Epithelial cell of proximal tubule (primary cell): ENCODE measurements around the gene SCNN1B. TPM values are rescaled to one million over a fixed set of nuclear protein-coding genes. Genes with fewer than 3 reads are reported as not detected.
"Not testable (repeated sequence)": the region's sequence is repeated elsewhere in the genome, so short reads cannot be mapped to it uniquely, and the experiment has no call there.

ENCODE experiments used
- DNase-seq: peaks from one replicate; pipeline ENCODE4 v3.0.0-alpha.2; 2011; ENCODE audit warnings: low read depth
- H3K4me3 ChIP-seq: 2 replicates; pipeline ENCODE4 v1.5.1; 2011; ENCODE audit warnings: low read depth, mild to moderate bottlenecking, low read length
- total RNA-seq: library from RNA; depleted of rRNA; stranded (reverse); fragments of >200 nt; gene quantifications from 2 replicates; pipeline ENCODE4 v1.2.3, GENCODE V29; 2015
- TF ChIP-seq, protein P1 (sequence below): conservative IDR thresholded peaks from 2 replicates; pipeline ENCODE4 v1.5.1; 2012; ENCODE audit warnings: low read depth, mild to moderate bottlenecking, low read length

Gene SCNN1B
- 0.07 and 0.17 TPM in 2 replicates for total RNA-seq

DNA sequence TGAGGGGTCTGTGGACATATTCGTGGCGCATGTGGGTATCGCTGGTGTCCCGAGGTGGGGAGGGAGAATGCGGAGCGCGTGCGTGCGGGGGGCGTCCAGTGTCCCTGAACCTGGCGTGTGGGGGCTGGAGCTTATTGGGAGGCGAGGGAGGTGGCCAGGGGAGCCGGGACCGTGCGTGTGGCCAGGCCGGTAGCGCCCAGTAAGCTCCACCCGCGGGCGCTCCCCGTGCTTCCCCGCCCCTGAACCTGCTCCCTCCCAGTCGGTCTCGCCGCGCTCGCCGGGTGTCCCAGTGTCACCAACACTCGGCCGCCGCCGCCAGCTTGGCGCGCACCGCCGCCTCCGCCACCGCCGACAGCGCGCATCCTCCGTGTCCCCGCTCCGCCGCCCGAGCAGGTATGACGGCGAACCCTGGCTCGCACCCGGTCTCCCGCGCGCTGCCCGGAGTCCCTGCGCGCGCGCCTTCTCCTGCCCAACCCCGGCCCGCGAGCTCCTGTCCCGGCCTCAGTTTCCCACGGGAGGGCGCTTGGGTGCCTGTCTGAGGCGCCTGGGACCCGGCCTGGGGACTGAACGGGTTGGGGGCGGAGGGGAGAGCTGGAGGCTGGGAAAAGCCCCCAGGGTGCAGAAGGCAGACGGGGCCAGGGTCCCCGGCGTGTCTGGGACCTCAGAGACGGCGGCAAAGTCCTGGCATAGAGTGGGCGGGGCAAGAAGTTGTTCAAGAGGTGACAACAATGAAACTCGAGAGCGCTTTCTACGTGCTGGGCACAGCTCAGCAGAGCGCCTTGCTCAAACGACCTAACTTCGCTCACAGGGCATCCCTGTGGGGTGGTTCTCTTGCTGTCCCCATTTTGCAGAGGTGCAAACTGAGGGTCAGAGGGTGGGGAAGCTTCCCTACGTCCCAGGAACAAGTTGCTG lies at the start of gene SCNN1B:
SCNN1B (plus strand) TSS at position 258 of the 912 bp plus-strand sequence. CDS start 46,298 bp downstream, outside the sequence.
- TF ChIP-seq, protein P1, sequence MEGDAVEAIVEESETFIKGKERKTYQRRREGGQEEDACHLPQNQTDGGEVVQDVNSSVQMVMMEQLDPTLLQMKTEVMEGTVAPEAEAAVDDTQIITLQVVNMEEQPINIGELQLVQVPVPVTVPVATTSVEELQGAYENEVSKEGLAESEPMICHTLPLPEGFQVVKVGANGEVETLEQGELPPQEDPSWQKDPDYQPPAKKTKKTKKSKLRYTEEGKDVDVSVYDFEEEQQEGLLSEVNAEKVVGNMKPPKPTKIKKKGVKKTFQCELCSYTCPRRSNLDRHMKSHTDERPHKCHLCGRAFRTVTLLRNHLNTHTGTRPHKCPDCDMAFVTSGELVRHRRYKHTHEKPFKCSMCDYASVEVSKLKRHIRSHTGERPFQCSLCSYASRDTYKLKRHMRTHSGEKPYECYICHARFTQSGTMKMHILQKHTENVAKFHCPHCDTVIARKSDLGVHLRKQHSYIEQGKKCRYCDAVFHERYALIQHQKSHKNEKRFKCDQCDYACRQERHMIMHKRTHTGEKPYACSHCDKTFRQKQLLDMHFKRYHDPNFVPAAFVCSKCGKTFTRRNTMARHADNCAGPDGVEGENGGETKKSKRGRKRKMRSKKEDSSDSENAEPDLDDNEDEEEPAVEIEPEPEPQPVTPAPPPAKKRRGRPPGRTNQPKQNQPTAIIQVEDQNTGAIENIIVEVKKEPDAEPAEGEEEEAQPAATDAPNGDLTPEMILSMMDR: no peak
- no peak for DNase-seq
- no peak within 1 kb of the TSS for H3K4me3 ChIP-seq

GRCh38 chr16:23252310-23252709 lies 49.8 kb upstream of the SCNN1B start:
- no peak for DNase-seq
- TF ChIP-seq, protein P1: no peak
- no peak overlapping the region for H3K4me3 ChIP-seq

DNA sequence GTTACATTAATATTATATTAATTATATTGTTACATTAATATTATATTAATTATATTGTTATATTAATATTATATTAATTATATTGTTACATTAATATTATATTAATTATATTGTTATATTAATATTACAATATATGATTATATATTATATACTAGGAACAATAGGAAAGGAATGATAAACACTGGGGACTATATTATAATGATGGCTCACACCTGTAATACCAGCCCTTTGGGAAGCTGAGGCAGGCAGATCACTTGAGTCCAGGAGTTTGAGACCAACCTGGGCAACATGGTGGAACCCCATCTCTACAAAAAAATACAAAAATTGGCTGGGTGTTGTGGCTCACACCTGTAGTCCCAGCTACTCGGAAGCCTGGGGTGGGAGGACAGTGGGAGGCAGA lies 48.5 kb upstream of the SCNN1B start:
- not testable (repeated sequence) for DNase-seq, H3K4me3 ChIP-seq

GRCh38 chr16:23254338-23254737 lies 47.8 kb upstream of the SCNN1B start:
- no peak for DNase-seq
- H3K4me3 ChIP-seq: no peak overlapping the region

GRCh38 chr16:23255000-23255399 lies 47.1 kb upstream of the SCNN1B start:
- TF ChIP-seq, protein P1: no peak
- no peak for DNase-seq
- no peak overlapping the region for H3K4me3 ChIP-seq

More at GRCh38 chr16:23254338-23254737, 47.8 kb upstream of the SCNN1B start:
- TF ChIP-seq, protein P1: no peak

DNA sequence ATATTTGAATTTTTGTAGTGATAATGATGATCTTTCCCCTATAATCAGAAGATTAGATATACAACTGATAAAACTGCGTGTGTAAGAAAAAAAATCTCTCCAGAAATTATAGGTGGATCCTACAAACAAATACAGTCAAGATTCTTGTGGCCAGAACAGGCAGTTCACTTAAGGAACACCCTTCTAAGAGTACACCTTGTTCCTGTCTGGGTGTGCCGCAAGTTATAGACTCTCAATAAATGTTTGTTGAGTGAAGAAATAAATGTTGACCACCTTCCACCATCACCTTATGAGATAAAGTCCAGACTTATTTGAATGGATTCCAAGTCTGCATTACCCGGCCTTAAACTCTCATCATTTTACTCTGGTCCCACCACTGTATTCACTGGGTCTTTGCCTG lies 45.7 kb upstream of the SCNN1B start:
- TF ChIP-seq, protein P1: no peak
- DNase-seq: no peak
- H3K4me3 ChIP-seq: no peak overlapping the region

GRCh38 chr16:23257682-23258081 lies 44.4 kb upstream of the SCNN1B start:
- H3K4me3 ChIP-seq: no peak overlapping the region
- DNase-seq: no peak

More at GRCh38 chr16:23257682-23258081, 44.4 kb upstream of the SCNN1B start:
- TF ChIP-seq, protein P1: no peak
